GM23248 (cell line): Measurements from ENCODE around the gene RASGRP1. TPM values are rescaled to one million over a fixed set of nuclear protein-coding genes. Genes with fewer than 3 reads are reported as not detected.

Source experiments
- DNase-seq: peaks from one replicate; pipeline ENCODE4 v3.0.0-alpha.2; 2015
- H2AFZ ChIP-seq: fragments of 200-600 bp; sonication (generic); 2 replicates; pipeline ENCODE4 v1.6.1; 2016; ENCODE audit warnings: antibody characterized with exemption
- H3F3A ChIP-seq: fragments of 200-600 bp; sonication (generic); 2 replicates; pipeline ENCODE4 v1.6.1; 2016; ENCODE audit warnings: mild to moderate bottlenecking, antibody characterized with exemption, mixed run types; ENCODE audit not compliant: insufficient read depth
- H3K27ac ChIP-seq: fragments of 200-600 bp; sonication (generic); 2 replicates; pipeline ENCODE4 v1.5.1; 2016; ENCODE audit warnings: mild to moderate bottlenecking
- H3K27me3 ChIP-seq: fragments of 200-600 bp; sonication (generic); replicated peaks from 2 replicates; pipeline ENCODE4 v1.6.1; 2016; ENCODE audit warnings: mild to moderate bottlenecking; ENCODE audit not compliant: insufficient read depth
- H3K36me3 ChIP-seq: fragments of 200-600 bp; sonication (generic); 2 replicates; pipeline ENCODE4 v1.6.1; 2016; ENCODE audit warnings: low read depth, mild to moderate bottlenecking
- H3K4me1 ChIP-seq: fragments of 200-600 bp; sonication (generic); 2 replicates; pipeline ENCODE4 v1.6.1; 2016; ENCODE audit warnings: mild to moderate bottlenecking; ENCODE audit not compliant: insufficient read depth
- H3K4me2 ChIP-seq: fragments of 200-600 bp; sonication (generic); one replicate; pipeline ENCODE4 v1.6.1; 2016; ENCODE audit warnings: mild to moderate bottlenecking; ENCODE audit not compliant: unreplicated experiment
- H3K4me3 ChIP-seq: fragments of 200-600 bp; sonication (generic); 2 replicates; pipeline ENCODE4 v1.5.1; 2016; ENCODE audit warnings: mild to moderate bottlenecking
- H3K79me2 ChIP-seq: fragments of 200-600 bp; sonication (generic); 2 replicates; pipeline ENCODE4 v1.6.1; 2016; ENCODE audit warnings: mild to moderate bottlenecking; ENCODE audit not compliant: insufficient read depth
- H3K9ac ChIP-seq: fragments of 200-600 bp; sonication (generic); 2 replicates; pipeline ENCODE4 v1.6.1; 2016; ENCODE audit warnings: mild to moderate bottlenecking
- H3K9me2 ChIP-seq: fragments of 200-600 bp; sonication (generic); 2 replicates; pipeline ENCODE4 v1.6.1; 2016; ENCODE audit warnings: mixed run types, mild to moderate bottlenecking, moderate library complexity; ENCODE audit not compliant: insufficient read depth
- H3K9me3 ChIP-seq: fragments of 200-600 bp; sonication (generic); one replicate; pipeline ENCODE4 v1.6.1; 2017; ENCODE audit warnings: low read depth
- H4K20me1 ChIP-seq: fragments of 200-600 bp; sonication (generic); 2 replicates; pipeline ENCODE4 v1.6.0; 2016; ENCODE audit not compliant: insufficient read depth
- EZH2 ChIP-seq: fragments of 200-600 bp; sonication (generic); IDR thresholded peaks from 2 replicates; pipeline ENCODE4 v1.6.1; 2018; ENCODE audit warnings: antibody characterized with exemption, mild to moderate bottlenecking; ENCODE audit not compliant: insufficient read depth, poor library complexity, severe bottlenecking
- EZH2phosphoT487 ChIP-seq: fragments of 200-600 bp; sonication (generic); IDR thresholded peaks from 2 replicates; pipeline ENCODE4 v1.6.1; 2018; ENCODE audit warnings: antibody characterized with exemption, moderate library complexity, mild to moderate bottlenecking, low read depth; ENCODE audit not compliant: insufficient read depth
- WGBS, 2 experiments: methylation state at CpG; one replicate each; pipeline ENCODE4 v1.1.6; 2015 to 2017; ENCODE audit warnings: low lambda C conversion rate in 2 of 2, low coverage in 1 of 2; ENCODE audit errors: missing lambda C conversion rate in 2 of 2; 5-methylcytosine and 5-hydroxymethylcytosine counted together
- in situ Hi-C: fragments of 300-500 bp; cut with MboI; formaldehyde crosslinking; loops from 2 replicates; pipeline ENCODE4 v1.15.0; 2020
- polyA plus RNA-seq: library from polyadenylated mRNA; unstranded; fragments of >200 nt; fragmentation: Nextera tagmentation; extraction: Ambion mirVana; gene quantifications from 2 replicates; pipeline ENCODE4 v1.2.1, GENCODE V29; 2016
- total RNA-seq: library from RNA; depleted of rRNA; stranded (reverse); fragments of >200 nt; shearing (Covaris generic); gene quantifications from 2 replicates; pipeline ENCODE4 v1.2.3, GENCODE V29; 2014

Gene RASGRP1
- total and polyA plus RNA-seq, 2 experiments from 2014 or later = 0.58 to 1.5 TPM

- in situ Hi-C loops = no loop called here
- TF ChIP-seq EZH2 (no peak), EZH2phosphoT487 (no peak)
- Histone ChIP-seq H3K4me1 (no peaks in the 10 kb centered on the region; the same call in 1 of the 2 replicates), H2AFZ (no peak overlapping the region), H3K9ac (no peak overlapping the region), H3F3A (peaks cover 8% of the 10 kb centered on the region; the same call in 1 of the 2 replicates), H3K27me3 (no peaks in the 10 kb centered on the region), H3K27ac (no peak overlapping the region), H3K79me2 (no peaks in the 10 kb centered on the region), H4K20me1 (no peaks in the 10 kb centered on the region; the same call in 1 of the 2 replicates), H3K36me3 (peaks cover 14% of the 10 kb centered on the region; the same call in 1 of the 2 replicates), H3K9me3 (no peaks in the 10 kb centered on the region), H3K4me3 (no peak overlapping the region), H3K9me2 (no peaks in the 10 kb centered on the region), H3K4me2 (no peak overlapping the region)
- no peak for DNase-seq
- 80 to 84% methylated on average over 2 of the region's 2 CpGs for WGBS, 2 experiments
These were observed 92.6 kb downstream of the RASGRP1 start for GRCh38 chr15:38471974-38472373.

GRCh38 chr15:38470816-38471215 is 93.8 kb downstream of the RASGRP1 start:
- Histone ChIP-seq H3K9ac (no peak overlapping the region), H3K36me3 (0 out of 2 replicates have a peak, but pooled peaks cover 10% of the 10 kb centered on the region), H3K9me3 (no peaks in the 10 kb centered on the region), H3K27me3 (no peaks in the 10 kb centered on the region), H3F3A (peaks cover 8% of the 10 kb centered on the region; the same call in 1 of the 2 replicates), H3K4me1 (no peaks in the 10 kb centered on the region; the same call in 1 of the 2 replicates), H4K20me1 (no peaks in the 10 kb centered on the region; the same call in 1 of the 2 replicates), H3K4me2 (no peak overlapping the region), H3K4me3 (no peak overlapping the region), H2AFZ (no peak overlapping the region), H3K9me2 (no peaks in the 10 kb centered on the region), H3K27ac (no peak overlapping the region), H3K79me2 (peaks cover 4% of the 10 kb centered on the region; the same call in 1 of the 2 replicates)
- no peak for TF ChIP-seq EZH2phosphoT487
- no peak for TF ChIP-seq EZH2
- no peak for DNase-seq
- in situ Hi-C loops = no loop called here
- WGBS, 2 experiments = 93 to 98% methylated on average over 1 of the region's 1 CpG

- Histone ChIP-seq H3K4me1 (peaks cover 7% of the 10 kb centered on the region), H3K9ac (no peak overlapping the region), H2AFZ (no peak overlapping the region), H4K20me1 (no peaks in the 10 kb centered on the region; the same call in 1 of the 2 replicates), H3K4me3 (no peak overlapping the region), H3K9me3 (no peaks in the 10 kb centered on the region), H3K79me2 (peaks cover 59% of the 10 kb centered on the region), H3F3A (no peaks in the 10 kb centered on the region), H3K27ac (no peak overlapping the region), H3K4me2 (no peak overlapping the region), H3K27me3 (no peaks in the 10 kb centered on the region), H3K36me3 (0 out of 2 replicates have a peak, but pooled peaks cover 2% of the 10 kb centered on the region), H3K9me2 (no peaks in the 10 kb centered on the region)
- TF ChIP-seq EZH2phosphoT487 = no peak
- no peak for TF ChIP-seq EZH2
- in situ Hi-C loops = loop anchor here (10.0 kb wide), 1 partner anchor 230 kb away; no protein-coding TSS in a partner anchor
- WGBS, 2 experiments = 97% methylated on average over 4 of the region's 4 CpGs
- DNase-seq = no peak
These were observed 99.9 kb downstream of the RASGRP1 start for GRCh38 chr15:38464675-38465074.

GRCh38 chr15:38463893-38464292 is 100.7 kb downstream of the RASGRP1 start:
- 97 to 98% methylated on average over 3 of the region's 3 CpGs for WGBS, 2 experiments
- H2AFZ ChIP-seq = no peak overlapping the region
- no peak for DNase-seq
- no peak overlapping the region for H3K4me3 ChIP-seq
- H3K79me2 ChIP-seq = peaks cover 66% of the 10 kb centered on the region
- in situ Hi-C loops = loop anchor here (10.0 kb wide), 1 partner anchor 231 kb away; no protein-coding TSS in a partner anchor
- no peak overlapping the region for H3K9ac ChIP-seq
- H3K9me3 ChIP-seq = no peaks in the 10 kb centered on the region
- 0 out of 2 replicates have a peak, but pooled peaks cover 2% of the 10 kb centered on the region for H3K36me3 ChIP-seq
- no peak overlapping the region for H3K4me2 ChIP-seq
- H3K9me2 ChIP-seq = no peaks in the 10 kb centered on the region
- no peak for TF ChIP-seq EZH2phosphoT487
- no peak for TF ChIP-seq EZH2
- no peak overlapping the region for H3K27ac ChIP-seq
- H3K27me3 ChIP-seq = no peaks in the 10 kb centered on the region
- peaks cover 7% of the 10 kb centered on the region for H3K4me1 ChIP-seq
- no peaks in the 10 kb centered on the region for H3F3A ChIP-seq
- H4K20me1 ChIP-seq = no peaks in the 10 kb centered on the region; the same call in 1 of the 2 replicates
